NCI-H2196 (cell line): ENCODE results near the gene ARHGAP28.
A peak's percentile ranks its signal among the peaks of the same experiment; 100 is the strongest.
"Not testable (repeated sequence)": the region's sequence is repeated elsewhere in the genome, so short reads cannot be mapped to it uniquely, and the experiment has no call there.

Source experiments
- DNase-seq: peaks from one replicate; lab custom pipeline; 2025; ENCODE audit not compliant: unreplicated experiment; lab: John Stamatoyannopoulos, UW

Gene ARHGAP28

DNA sequence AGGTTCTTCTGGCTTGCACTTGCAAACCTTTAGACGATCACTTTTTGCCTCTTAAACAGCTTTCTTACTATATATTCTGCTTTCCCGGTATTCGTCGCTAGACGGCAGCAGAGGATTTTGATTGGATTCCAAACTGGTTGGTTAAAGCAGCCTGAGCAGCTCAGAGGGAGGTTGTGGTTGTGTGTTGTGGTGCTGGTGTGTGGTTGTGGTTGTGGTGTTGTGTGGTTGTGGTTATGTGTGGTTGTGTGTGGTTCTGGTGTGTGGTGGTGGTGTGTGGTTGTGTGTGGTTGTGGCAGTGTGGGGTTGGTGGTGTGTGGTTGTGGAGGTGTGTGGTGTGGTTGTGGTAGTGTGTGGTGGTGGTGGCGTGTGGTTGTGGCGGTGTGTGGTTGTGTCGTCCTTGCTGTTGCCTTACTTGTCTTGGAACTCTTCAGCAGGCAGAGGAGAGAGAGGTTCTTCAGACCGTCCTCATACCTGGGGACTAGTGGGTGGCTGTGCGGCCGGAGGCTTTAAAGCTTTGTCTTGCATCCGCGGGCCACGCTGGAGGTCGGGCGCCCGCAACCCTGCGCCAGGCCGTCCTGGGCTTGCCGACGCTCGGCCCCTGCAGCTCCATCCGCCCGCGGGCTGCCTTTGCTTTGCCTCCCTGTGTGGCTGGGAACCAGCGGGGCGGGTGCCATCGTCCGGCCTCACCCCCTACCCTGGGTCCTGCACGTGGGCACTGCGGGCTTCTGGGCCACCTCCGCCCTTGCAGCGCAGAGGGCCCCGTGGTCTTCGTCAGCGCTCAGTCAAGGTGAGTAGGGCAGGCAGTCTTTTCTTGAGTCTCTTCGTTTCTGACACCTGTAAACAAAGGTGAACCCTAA lies 190.8 kb downstream of the ARHGAP28 start:
- peak; percentile 78 for DNase-seq

DNA sequence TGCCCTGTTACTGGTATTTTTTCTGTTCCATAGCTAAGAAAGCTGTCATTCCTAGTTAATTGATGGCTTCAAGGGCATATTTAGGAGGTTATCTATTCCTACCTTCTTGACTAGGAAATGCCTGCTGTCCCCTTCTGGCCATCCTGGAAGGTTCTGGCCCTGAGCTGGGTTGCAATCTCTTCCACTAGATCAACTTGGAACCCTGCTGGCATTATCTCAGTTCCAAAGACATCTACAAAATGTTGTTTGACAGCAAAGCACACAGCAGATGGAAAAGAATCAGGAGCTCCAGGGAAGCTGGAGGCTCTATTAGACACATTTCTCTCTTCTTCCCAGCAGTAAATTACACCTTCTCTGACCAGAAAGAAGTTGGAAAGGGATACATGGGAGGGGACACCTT lies 192.1 kb downstream of the ARHGAP28 start:
- no peak for DNase-seq

DNA sequence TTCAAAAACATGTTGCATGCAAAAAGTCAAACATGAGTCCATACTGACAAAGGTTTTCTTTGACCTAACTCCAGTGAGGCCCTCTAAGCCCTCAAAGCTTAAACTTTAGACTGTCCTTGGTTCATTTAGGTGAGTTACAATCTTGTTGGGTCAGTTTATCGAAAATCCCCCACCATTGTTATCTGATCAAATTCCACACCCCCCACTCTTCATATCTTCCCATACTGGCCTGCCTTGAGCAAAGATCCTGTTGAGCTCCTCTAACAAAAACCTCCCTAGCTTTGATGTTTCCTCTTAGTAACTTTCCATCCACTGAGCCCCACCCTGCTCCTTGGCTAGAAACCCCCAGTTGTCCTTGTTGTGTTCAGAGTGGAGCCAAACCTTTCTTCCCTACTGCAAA lies 193.7 kb downstream of the ARHGAP28 start:
- DNase-seq, result no peak

DNA sequence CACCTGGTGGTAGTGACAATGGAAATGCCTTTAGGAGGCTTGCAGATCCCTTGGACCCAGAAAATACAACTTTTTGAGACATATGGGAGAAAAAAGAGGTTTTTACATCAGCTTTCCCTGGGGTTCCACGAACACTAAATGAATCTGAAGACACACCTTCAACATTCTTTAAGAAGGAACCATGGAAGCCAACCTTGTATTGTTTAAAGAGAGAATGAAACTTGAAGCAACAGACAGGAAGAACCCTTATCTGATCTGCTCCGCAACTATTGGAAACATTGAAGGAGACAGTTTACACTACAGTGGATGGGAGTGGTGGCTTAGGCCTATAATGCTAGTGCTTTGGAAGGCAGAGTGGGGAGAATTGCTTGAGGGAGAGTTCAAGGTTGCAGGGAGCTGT lies 197.6 kb downstream of the ARHGAP28 start:
- DNase-seq, result no peak

DNA sequence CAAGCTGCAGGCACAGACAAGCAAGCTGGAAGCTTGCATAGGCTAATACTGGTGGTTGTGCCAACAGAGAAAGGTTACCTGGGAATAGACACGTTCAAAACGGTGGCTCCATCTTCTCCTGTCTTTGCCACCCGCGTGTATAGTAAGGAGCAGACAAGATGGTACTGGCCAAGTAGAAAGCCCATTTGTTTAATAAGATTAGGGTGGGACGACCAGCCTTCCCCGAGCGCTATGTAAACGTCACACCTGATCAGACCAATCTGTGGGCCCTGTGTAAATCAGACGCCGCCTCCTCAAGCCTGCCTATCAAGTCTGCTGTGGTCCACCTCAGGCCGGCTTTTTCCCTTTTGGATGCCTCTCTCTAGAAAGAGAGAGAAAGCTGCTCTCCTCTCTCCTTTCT lies 198.8 kb downstream of the ARHGAP28 start:
- no peak for DNase-seq

DNA sequence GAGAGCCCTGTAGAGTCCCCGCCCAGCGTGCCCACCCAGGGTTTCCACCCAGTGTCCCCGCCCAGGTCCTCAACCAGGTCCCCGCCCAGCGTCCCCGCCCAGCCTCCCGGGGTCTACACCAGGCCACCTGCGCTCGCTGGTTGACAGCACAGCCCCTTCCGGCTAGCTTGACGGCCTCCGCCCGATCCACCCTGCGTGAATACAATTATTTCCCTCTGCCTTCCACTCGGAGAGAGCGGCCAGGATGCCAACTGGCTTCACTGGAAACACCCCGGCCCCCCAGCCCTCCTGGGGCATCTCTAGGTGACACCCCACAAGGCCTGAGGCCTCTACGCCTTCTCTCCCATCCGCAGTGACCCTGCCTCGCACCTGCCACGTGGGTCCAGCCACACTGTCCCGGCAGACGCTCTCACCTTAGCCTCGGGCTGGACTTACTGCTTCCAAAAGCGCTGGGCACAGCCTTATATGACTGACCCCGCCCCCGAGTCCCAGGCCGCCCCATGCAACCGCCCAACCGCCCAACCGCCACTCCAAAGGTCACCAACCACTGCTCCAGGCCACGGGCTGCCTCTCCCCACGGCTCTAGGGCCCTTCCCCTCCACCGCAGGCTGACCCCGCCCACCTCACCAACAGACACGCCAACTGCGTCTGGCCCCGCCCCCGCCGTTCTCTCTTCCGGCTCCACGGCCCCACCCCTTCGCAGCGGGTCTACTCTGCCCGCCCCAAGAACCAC lies 200.0 kb downstream of the ARHGAP28 start:
- DNase-seq, result no peak

DNA sequence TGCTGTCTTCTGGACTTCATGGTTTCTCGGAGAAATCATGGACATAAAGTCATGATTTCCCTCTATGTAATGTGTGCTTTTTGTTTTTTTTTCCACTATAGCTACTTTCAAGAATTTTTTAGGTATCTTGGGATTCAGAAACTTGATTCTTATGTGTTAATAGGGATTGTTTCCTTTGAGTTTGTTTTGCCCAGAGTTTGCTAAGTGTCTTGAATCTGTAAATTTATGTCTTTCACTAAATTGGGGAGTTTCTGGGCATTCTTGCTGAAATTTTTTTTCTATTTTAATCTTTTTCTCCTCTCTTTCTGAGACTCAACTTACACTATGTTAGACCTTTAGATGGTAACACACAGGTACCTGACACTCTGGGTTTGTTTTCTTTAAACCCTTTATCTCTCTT lies 205.3 kb downstream of the ARHGAP28 start:
- DNase-seq, result no peak

DNA sequence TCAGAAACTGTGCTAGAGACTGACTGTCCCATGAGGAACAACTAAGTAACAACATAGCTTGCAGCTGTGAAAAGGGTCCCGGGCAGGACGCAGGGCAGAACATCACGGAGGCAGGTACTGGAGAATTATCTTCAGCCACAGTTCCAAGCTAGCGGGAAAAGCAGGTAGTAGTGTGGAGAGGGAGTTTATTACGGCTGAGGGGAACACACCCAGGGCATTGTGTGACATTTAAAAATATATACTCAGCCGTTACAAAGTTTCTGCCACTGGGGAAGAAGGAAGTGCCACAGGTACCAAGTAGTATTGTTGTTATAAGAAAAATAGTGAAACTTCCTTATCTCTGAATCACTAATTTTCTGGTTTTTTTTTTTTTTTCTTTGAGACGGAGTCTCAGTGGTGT lies 208.5 kb downstream of the ARHGAP28 start:
- no peak for DNase-seq

DNA sequence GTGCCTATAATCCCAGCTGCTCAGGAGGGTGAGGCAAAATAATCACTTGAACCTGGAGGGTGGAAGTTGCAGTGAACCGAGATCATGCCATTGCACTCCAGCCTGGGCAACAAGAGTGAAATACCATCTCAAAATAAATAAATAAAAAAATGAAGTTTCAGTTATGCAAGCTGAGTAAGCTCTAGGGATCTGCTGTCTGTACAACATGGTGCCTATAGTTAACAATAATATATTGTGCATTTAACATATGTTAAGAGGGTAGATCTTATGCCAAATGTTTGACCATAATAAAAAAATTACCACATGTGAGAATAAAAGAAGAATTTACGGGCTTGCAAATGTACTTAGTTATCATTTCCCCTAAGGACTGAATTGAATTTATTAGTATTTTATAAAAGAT lies 208.9 kb downstream of the ARHGAP28 start:
- DNase-seq, result not testable (repeated sequence)

DNA sequence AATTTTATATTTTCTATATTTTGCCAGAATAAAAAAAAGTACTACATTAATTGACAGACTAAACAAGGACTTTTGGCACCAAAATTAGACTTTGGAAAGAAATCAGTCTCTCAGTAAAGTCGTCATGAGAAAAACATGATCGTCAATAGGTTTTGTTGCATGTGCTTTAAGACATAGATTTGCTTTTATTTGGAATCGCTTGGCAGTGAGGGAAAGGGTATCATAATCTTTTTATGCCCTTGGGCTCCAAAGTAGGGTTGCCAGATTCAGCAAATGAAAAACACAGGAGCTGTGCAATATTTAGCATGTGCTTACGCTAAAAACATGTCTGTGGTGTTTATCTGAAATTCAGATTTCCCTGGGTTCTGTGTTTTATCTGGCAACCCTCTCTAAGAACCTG lies 210.5 kb downstream of the ARHGAP28 start:
- no peak for DNase-seq

DNA sequence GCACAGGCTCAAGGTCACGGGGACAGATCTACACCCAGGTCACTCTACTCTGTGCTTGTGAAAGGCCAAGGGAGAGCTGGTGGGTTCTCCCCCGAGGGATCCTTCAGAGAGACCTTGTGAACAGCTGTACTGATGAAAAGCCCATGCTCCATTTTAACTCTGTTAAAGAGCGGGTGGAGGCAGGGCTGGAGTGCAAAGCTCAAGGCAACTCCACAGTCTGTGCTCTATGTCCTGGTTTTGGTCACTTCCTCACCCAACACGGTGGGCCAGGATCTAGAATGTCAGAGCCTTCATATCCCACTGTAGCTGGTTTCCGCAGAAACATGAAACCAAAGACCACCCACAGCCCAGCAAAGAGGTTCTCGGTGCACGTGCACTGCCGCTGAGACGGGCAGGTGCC lies 210.9 kb downstream of the ARHGAP28 start:
- no peak for DNase-seq

DNA sequence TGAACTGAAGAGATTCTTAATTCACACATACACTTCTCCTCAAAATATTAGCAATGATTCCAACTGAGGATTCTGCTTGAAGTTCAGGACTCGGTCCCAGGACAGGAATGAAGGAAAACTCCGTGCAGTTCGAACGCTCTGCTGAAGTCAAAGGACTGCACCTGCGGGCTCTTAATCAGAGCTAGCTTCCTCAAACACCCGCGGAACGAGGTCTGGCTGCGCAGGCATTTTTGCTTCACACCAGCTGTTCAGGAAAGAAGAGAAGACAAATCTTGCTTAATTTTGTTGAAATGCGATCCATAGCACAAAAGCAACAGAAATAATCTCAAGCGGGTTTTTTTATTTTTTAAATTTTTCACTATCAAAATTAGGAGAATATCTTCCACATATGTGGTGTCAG lies 212.5 kb downstream of the ARHGAP28 start:
- DNase-seq, result no peak

DNA sequence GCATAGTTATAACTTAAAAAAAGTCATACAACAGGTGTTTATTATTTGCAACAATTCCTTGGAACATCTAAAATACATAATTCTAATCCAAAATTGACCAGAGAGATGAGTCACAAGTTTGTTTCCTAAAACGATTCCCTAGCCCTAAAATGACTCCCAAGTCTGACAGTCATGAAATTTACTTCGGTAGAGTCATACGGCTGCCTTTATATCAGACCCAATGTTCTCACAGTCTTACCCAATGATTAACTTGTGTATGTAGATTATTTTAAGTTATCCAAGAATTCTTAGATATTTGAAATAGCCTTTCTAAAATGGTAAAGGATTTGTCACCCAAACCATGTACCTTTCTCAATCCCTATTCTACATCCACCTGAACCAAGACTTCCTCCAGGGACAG lies 213.2 kb downstream of the ARHGAP28 start:
- no peak for DNase-seq

DNA sequence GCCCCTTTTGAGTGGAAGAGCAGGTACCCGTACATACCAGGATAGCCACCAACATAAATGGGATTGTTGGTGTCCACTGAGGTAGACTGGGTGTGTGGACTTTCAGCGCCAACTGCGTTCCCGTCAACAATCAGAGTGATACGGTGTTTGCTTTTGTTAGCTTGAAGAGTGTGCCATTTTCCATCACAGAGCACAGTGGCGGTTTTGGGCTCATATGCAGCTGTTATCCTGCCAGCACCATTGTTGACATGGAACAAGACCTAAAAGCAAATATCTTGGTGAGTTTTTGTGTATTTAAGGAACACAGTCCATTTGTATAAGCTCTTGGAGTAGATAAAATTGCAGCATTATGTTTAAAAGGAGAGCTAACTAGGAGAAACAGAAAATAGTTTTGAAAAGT lies 213.6 kb downstream of the ARHGAP28 start:
- DNase-seq, result peak; percentile 56

DNA sequence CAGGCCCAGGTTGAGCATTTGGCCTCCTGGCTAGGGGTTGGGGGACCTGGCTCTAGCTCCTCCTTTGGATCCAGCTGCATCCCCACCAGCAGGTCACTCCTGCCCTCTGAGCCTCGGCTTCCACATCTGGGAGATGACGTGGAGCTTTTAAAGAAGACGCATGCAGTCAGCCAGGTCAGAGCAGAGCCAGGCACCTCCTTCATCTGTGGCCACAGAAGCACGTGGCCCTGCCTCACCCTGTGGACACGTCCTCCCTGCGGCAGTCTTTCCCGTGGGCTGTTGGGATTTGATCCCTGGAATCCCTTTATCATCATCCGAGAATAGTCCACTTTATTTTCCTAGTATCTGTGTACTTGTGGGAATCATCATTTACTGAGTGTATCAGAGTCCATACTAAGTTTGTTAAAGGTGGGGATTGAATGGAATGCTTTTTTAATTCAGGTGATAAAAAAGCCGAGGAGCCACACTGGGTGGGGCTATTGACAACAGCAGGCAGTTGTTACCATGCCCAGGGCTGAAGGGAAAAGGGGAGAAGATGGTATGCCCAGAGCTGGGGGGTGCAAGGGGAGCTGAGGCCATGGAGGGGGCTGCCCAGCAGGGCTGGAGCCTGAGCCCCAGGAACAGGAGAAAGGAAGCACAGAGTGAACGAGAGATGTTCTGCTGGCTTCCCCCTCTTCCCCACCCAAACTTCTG lies 218.0 kb downstream of the ARHGAP28 start:
- no peak for DNase-seq

DNA sequence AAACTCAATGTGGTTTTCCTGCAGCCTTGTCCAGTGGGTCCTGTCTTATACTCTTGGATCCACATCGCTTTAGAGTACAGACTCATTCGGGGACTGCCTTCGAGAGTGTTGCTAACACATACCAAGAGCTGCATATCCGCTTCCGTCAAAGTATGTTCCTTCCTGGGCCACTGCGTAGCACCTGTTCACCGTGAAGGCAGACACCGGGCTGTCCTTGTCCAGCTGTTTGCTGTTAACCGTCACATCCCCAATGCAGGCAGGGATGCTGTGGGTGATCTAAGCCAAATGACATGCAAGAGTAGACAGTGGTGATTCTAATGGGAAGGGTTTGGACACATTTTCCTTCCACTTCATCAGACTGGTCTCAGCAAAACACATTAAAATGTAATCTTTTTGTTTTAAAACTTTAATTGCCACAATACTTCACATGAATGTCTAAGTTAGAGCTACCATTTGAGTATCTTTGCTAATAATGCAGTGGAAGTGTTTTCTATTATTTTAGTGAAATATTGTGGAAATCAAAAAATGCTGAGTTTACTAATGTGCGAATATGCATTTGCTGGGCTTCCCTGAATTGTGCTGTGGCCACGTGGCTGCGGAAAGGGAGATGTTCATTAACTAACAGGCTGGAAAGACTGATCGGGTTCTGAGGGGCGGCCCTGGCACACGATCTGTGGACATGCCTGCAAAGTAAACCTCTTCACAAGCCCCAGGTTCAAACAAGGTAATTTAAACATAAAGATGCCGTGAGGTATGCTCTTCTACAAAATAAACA lies 219.0 kb downstream of the ARHGAP28 start:
- DNase-seq, result no peak

DNA sequence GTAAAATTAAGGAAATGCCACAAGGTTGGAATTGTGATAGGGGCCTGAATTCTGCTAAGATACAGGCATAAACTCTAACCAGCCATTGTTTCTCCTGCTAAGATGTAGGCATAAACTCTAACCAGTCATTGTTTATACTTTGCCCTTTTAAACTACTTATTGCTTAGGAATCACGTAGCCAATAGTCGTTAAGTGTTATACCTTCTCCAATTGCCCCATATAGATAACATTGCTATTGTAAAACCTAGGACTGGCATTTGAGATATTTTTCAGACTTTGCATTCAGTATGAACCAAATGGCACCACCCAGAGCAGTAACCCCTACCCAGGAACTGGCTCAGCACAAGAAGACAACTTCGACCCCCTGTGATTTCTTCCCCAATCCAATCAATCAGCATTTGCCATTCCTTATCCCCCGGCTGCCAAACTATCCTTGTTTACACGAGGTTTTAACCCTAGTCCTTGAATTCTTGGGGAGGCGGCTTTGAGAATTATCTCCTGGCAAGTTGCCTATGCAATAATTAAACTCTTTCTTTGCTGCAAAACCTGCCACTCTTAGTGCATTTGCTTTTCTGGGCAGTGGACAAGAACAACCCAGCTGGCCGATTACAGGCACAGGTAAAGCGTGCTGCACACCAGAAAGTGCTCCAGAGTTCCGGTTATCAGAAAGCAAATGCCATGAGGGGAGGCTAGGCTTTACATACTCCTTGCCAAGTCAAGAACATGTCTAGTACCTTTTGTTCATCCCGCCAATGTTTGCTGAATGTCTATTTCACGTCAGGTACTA lies 220.5 kb downstream of the ARHGAP28 start:
- DNase-seq, result no peak

DNA sequence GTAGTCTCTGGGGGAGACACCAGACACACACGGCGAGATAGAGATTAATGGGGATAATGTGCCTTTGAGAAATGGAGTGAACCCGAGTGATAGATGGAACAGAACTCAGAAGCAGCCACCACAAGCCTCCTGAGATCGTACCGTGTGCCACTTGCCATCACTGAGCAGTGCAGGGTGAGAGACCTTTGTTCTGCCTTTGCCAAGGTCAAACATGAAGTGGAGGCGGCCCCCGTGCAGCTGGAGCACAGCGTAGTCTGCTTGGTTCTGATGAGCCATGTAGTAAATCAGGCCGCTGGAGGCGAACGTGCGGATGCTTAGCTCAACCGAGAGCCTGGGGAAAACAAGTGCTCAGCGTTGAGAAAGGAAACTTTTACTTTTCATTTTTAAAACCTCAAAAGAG lies 221.1 kb downstream of the ARHGAP28 start:
- DNase-seq, result no peak

DNA sequence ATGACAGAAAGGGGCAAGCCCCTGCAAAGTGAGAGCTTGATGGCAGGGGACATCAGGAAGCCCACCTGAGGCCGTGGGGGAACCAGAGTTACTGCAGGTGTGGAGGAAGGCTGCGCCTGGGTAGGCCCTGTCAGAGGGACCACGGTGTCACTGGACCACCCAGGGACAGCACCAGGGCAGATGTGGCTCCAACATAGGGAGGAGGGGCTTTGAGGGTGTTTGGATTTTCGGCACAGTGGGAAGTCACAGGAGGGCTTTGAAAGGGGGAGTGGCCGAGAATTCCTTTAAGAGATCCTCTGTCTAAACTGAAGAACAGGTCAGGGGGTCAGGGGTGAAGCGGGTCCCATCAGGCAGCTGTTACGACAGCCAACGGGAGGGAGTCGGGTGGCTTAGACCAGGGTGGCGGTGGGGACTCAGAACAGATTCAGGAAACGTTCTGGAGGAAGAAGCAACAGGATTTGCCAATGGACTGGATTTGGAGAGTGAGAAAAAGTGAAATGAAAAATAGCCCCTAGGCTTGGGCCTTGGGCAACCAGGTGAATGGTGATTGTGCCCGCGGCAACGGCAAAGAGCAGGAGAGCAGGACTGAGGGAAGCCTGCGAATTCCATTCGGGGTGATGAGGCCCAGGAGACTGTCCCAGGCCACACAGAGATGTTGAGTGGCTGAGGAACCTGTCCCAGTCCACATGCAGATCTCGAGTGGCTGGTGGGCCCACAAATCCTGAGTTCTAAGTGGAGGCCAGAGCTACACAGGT lies 222.0 kb downstream of the ARHGAP28 start:
- no peak for DNase-seq

DNA sequence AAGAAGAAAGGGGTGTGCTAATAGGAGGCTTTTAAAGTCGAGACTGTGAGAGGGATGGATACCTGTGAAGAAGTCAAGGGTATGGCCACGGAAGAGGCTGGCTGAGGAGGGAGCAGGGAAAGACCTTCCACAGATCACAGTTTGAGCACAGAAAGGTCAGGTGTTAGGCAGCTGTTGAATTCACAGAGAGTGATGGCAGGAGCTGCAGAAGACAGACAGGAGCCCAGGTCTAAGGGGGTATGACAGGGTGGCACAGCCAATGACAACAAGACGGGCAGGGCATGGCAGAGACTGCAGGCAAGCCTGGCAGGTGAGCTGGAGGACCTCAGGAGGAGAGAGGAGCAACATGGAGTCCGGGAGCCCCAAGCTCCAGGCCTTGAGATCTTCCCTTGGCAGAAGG lies 225.0 kb downstream of the ARHGAP28 start:
- DNase-seq, result no peak
